ENCODE results near the gene FREM2.

The FREM2 gene

GRCh38 chr13:38767506-38768265, 80.8 kb downstream of the FREM2 start:
- DNase-seq = no peak

- no peak for DNase-seq
These were observed 82.6 kb downstream of the FREM2 start for GRCh38 chr13:38769526-38769925.

- no peak for DNase-seq
These were observed 88.2 kb downstream of the FREM2 start for GRCh38 chr13:38775085-38775484.

GRCh38 chr13:38777347-38778119, 90.7 kb downstream of the FREM2 start:
- DNase-seq = no peak

GRCh38 chr13:38781539-38781938, 94.7 kb downstream of the FREM2 start:
- no peak for DNase-seq

GRCh38 chr13:38784036-38784880, 97.4 kb downstream of the FREM2 start:
- no peak for DNase-seq

- no peak for DNase-seq
These were observed 98.2 kb downstream of the FREM2 start for GRCh38 chr13:38785042-38785441.

- no peak for DNase-seq
These were observed 98.6 kb downstream of the FREM2 start for GRCh38 chr13:38785490-38785889.

- DNase-seq = no peak
These were observed 100.7 kb downstream of the FREM2 start for GRCh38 chr13:38787550-38787949.

- no peak for DNase-seq
These were observed 110.0 kb downstream of the FREM2 start for GRCh38 chr13:38796890-38797289.

GRCh38 chr13:38803531-38803930, 116.7 kb downstream of the FREM2 start:
- DNase-seq = no peak

- no peak for DNase-seq
These were observed 117.2 kb downstream of the FREM2 start for GRCh38 chr13:38804061-38804460.

GRCh38 chr13:38804536-38804935, 117.7 kb downstream of the FREM2 start:
- no peak for DNase-seq

GRCh38 chr13:38814331-38814730, 127.5 kb downstream of the FREM2 start:
- no peak for DNase-seq

GRCh38 chr13:38819053-38819452, 132.2 kb downstream of the FREM2 start:
- DNase-seq = no peak

GRCh38 chr13:38819596-38819995, 132.7 kb downstream of the FREM2 start:
- DNase-seq = no peak

GRCh38 chr13:38821770-38822551, 135.1 kb downstream of the FREM2 start:
- no peak for DNase-seq

- DNase-seq = no peak
These were observed 137.5 kb downstream of the FREM2 start for GRCh38 chr13:38824342-38824741.

- no peak for DNase-seq
These were observed 139.4 kb downstream of the FREM2 start for GRCh38 chr13:38826182-38826813.

- no peak for DNase-seq
These were observed 143.7 kb downstream of the FREM2 start for GRCh38 chr13:38830442-38831045.

GRCh38 chr13:38844581-38844980, 157.7 kb downstream of the FREM2 start:
- DNase-seq = no peak

- no peak for DNase-seq
These were observed 161.5 kb downstream of the FREM2 start for GRCh38 chr13:38848360-38848759.

All from activated T-cell treated with anti-CD3 and anti-CD28 coated beads for 4 hours (primary cell).